NCI-H2196 (cell line): ENCODE measurements around the gene GALC.
A peak's percentile ranks its signal among the peaks of the same experiment; 100 is the strongest.

Source experiments
- DNase-seq: peaks from one replicate; lab custom pipeline; 2025; ENCODE audit not compliant: unreplicated experiment; lab: John Stamatoyannopoulos, UW

Gene GALC

DNA sequence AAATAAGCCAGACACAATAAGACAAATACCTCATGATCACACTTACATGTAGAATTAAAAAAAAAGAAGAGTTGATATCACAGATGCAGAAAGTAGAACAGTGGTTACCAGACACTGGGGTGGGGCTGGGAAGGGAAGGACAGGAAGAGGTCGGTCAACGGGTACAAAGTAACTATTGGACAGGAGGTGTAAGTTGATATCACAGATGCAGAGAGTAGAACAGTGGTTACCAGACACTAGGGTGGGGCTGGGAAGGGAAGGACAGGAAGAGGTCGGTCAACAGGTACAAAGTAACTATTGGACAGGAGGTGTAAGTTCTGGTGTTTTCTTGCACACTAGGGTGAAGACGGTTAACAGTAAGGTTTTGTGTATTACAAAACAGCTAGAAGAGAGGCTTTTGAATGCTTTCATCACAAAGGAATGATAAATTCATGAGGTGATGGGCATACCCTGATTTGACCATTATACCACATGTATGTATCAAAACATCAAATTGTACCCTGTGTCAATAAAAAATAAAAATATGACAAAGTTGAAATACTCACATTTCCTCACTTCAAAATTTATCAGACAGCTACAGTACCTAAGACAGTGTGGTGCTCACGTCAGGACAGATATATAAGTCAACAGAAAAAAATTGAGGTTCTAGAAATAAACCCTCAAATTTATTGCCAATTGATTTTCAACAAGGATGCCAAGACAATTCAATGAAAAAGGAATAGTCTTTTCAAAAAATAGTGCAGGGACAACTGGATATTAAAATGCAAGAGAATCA lies 32.8 kb downstream of the GALC start:
- DNase-seq = no peak

DNA sequence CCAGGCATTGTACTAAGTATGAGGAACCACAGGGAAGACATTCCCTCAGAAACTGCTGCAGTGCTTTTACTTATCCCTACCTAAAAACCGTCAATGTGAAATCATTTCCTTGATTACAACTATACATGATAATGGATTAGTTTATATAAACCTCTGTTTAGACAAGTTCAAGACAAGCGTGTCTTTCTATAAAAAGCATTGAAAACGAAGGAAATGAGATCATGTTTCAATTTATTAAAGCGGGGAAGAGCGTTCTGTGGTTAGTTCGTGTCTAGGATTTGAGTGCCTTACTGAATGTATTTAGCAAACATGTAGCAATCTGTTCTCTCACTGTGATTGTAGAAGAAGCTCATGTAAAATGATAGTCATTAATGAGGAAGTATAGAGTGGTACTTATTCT lies 37.5 kb downstream of the GALC start:
- no peak for DNase-seq

DNA sequence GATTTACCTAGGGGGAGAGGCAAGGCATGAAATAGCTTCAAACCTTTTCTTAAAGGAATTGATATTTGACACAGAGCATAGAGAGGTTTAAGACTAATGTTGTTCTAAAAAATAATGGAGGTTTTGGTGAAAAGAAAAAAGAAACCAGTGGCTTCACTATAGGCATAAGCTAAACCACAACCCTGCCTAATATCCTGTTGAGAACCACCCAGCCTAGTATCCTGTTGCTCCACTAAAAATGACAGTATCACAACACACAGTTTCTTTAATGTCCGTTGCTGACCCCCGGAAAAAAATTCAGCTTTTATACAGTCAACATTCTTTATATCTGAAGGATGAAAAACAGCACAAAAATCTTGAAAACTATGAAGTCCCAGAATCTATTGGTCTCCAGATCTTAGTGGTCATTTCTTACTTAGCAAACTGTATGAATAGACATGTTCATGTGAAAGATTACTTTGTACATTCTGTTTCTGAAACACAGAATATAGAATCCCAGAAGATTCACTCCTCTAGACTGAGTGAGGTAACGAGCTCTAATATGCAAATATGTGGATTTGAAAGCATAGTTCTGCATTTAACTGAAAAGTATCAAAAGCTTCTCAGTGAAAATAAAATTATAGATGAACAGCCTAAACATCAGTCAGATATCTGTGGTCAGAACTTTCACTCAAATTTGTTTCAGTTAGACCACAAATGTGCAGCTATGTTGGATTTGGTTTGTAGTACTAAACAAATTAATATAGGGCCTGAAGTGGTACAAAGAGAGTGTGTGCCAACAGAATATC lies 40.5 kb downstream of the GALC start:
- DNase-seq = no peak

DNA sequence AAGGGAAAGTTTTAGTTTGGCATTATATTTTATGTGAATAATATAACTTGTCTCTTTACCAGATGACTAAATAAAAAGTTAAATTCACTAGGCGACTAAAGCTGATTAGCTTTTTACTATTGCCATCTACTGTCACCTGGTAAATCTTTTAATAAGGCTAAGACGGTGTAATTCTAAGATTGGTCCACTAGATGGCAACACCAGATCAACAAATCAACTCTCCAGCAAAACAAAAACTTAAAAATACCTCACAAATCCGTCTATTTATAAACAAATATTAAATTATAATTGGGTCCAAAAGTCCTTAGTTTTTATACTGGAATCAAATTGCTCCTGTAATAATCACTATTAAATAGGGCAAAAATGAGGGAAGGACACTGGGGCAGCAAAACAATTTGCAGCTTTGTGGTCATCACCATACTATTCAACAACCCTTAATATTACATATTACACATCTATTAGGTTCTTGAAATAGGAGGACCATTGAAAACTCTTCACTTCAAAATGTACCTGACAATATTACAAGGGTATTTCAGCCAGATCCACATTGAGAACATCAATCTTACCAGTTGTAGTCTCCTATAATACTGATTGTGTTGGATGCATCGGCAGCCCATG lies 47.9 kb downstream of the GALC start:
- DNase-seq = peak; percentile 16

DNA sequence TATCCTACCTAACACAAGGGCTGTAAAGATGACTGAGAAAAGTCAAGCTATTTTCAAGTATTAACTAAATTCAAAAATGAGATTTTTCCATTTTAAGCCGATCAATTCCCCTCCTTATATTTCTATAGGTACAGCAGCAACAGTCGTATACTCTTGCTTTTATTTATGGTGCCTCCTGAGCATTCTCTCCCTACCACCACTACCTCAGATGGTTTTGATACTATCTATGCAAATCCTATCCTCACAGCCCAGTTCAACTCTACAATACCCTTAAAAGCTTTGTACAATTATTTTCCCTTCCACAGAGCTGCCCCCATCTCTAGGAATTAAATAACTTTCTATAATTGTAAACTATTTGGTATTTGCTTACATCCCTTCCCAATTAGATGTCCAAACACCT lies 52.1 kb downstream of the GALC start:
- DNase-seq = no peak

DNA sequence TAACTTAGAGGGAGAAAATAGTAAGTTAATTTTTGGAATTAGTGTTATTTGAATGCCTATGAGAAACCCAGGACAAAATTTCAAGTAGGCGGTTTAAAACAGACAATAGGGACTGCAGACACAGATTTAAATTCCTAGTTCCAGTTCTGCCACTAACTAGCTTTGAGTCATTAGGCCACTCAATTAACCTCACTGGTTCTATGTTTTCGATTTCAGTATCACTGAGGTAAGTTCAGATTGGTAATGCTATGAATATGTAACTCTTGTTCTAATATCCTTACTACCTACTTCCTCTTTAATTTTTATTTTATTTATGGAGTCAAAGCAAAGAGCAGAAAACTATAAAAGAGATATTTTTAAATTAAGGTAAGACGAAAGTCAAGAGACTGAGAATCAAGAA lies 52.6 kb downstream of the GALC start:
- no peak for DNase-seq

DNA sequence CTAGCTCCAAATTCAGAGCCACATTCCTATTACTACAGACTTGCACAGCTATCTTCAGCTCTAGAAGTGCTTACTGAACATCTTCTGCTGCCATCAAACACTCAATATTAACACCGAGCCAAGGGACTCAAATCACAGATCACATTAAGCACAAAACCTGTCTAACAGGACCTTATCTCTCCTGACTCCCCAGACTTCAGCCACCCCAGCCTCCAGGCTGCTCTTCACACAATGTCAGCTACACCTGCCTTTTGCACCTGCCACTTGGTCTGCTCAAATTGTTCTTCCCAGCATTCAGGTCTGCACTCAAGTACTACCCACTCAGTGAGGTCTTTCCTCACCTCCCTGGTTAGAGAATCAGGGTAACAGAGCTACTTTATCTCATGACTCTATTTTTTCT lies 57.1 kb downstream of the GALC start:
- DNase-seq = peak; percentile 18

DNA sequence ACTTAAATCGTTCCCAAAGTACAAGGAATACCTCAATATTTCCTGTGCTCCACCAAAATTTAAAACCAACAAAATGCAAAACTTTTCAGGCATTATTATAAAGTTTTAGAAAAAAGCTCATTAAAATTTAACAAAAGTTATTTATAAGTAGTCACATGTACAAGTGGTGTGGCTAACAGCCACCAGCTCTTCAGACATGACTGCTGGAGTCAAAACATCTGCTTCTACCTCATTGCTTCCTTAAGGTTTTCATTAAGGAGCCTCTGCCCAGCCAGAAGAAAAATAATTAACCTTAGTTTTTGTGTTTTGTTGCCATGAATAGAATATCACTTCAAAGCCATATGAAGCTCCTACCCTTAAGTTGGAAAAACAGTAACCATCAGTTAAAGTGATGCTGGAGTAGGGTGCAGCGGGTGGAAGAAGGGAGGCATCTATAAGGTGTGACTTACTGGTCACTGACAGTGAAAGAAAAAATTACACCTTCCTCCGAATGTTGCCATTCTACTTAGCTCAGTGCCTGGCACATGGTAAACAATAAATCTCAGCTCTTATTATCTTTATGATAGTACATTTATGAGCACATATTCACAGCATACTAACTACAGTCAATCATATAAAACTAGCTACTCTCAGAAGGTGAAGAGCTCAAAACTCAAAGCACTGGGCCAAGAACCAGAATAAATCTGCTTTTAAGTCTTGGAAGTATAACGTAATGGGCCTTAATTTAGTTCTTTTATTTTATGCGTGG lies 57.7 kb downstream of the GALC start:
- no peak for DNase-seq

DNA sequence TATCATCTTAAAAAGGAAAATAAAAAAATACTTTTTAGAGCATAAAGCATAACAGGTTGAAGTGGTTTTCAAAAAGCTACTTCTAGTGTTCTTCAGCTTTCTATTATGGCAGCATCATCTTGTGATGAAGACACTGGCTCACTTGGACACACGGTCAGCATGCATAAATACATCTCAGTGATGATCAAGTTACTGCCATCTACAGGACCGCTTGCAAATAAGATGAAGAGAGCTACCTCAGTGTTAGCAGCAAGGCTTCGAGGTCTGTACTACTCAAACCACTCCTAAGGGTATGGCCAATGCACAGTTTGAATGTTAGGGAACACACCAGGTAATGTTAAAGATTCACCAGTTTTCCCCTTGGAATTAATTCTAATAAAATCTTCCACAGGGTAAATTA lies 58.8 kb downstream of the GALC start:
- DNase-seq = no peak

DNA sequence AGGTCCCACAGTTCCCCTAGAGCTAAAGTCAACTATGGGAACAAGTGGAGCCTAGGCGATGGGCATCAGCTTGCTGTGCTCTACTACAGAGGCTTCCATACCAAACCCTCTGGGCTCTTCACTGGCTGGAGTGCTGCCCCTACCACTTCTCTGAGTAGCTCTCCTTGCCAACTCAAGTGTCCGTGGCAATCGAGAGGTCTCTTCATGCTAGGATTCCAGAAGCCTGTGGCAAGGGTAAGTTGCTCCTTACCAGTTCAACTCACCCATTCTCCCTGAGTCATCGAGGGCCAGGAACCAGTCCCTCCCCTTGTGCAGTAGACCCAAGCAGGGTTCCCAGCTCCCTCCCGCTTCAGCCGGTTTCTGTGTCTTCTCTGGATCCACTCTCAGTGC lies 76.1 kb downstream of the GALC start:
- DNase-seq = no peak

DNA sequence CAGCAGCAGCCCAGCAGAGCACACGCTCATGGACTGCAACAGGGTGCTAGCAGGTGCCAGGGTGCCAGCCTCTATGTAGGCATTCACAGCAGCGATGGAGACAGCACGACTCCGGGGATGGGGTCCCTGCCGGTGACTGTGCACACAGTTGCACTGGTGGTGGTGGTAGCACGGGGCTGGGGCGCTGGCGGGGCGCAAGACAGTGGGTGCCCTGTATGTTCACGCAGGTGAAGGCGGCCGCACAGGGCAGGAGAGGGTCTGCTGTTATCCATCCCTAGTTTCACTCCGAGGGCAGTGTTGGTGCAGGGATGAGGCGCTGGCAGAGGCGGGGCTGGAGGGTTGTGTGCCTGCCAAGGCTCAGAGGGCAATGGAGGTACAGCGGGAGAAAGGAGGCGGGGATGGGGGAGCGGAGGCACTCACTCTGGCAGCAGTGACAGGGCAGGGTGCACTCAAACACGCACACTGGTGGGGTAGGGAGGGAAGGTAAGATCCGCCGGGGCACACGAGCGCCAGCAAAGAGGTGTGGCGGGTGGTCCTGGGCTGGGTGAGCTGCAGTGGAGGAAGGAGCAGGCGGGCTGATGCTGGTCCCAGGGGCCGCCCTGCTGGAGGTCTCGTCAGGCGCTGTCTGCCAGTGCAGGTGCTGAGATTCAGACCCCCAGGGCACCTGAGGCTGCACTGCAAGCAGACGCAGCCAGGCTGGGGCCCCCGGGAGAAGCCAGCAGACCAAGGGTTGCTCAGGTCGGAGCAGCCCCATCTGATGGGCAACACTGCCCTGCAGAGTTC lies 76.7 kb downstream of the GALC start:
- DNase-seq = no peak

DNA sequence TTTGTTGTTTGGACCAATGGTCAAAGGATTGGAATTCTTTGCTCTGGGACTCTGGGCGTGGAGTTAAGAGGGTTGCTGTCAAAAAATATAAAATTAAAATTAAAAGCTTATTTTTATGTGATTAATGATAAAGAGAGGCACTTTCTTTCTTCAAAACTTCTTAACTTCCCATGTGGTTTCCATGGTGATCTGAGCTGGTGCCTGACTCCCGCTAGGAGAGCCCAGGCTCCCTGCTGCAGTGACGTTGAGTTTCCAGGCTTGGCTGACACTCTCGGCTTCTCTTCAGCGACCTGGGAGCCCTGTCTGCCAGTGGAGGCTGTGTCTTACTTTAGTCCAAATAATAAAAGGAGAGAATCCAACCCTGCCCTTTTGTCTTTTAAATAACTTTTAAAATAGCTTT lies 84.4 kb downstream of the GALC start:
- DNase-seq = no peak

DNA sequence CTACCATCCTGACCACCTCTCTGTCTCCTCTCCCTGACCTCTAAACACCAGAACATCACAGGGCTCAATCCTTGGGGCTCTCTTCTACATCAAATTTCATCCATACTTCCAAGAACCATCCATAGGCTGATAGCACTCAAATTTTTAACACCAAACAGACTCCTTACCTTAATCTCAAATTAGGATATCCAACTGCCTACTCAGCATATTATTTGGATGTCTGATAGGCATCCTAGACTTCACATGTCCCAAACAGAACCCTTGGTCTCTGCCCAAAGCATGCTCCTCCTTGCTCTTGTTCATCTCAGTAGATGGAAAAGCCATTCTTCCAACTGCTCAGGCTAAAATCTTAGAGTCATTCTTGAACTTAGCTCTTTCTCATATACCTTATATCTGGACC lies 91.3 kb downstream of the GALC start:
- DNase-seq = no peak

DNA sequence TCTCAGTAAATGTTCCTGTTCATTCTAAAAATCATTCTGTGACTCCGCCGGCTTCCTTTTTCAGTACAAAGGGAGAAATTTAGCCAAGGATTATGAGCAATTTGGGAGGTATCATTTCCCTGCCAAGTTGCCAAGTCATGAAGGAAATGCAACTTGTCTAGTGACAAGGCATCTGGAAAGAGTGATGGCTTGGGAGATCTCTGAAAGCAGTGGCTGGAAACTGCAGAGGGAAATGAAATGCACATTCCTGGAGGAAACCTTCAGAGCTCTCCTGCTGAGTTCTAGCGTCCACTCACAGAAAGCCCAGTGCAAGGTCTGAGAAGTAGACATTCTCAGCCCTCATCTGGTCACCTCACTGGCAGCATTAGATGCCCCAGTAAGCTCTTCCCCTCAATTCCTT lies 91.7 kb downstream of the GALC start:
- DNase-seq = no peak

DNA sequence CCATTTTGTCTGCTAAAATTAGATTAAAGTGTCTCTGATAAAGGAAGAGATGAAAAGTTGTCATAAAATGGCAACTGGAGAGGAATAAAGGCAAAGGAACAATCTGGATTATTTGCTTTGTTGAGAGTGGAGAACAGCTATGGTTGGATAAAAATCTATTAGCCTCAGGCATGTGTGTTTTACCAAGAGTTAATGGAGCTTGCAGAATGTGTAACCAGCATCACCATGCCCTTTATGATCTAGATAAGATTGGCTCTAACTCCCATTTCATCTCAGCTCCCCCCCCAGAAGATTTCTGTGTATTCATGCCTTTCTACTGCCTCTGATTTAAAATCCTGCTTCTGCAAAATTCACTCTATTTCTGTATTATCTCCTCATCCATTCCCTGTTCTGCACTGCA lies 93.8 kb downstream of the GALC start:
- no peak for DNase-seq

DNA sequence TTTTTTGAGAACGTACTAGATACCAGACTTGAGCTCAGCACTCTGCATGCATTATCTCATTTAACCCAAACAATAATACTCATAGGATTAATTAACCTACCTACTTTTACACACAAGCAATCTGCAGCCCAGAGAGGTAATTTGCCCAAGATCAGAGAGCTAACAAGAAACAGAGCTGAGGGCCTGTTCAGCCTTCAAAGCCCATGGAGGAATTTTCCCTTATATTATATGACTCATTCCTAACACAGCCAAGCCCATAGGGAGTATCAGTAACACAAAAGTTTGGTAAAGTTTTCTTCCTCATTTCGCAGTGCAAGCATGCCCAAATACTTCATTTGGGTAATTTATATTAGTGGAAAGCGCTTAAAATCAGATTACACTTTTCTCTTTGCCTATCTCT lies 94.7 kb downstream of the GALC start:
- DNase-seq = no peak

DNA sequence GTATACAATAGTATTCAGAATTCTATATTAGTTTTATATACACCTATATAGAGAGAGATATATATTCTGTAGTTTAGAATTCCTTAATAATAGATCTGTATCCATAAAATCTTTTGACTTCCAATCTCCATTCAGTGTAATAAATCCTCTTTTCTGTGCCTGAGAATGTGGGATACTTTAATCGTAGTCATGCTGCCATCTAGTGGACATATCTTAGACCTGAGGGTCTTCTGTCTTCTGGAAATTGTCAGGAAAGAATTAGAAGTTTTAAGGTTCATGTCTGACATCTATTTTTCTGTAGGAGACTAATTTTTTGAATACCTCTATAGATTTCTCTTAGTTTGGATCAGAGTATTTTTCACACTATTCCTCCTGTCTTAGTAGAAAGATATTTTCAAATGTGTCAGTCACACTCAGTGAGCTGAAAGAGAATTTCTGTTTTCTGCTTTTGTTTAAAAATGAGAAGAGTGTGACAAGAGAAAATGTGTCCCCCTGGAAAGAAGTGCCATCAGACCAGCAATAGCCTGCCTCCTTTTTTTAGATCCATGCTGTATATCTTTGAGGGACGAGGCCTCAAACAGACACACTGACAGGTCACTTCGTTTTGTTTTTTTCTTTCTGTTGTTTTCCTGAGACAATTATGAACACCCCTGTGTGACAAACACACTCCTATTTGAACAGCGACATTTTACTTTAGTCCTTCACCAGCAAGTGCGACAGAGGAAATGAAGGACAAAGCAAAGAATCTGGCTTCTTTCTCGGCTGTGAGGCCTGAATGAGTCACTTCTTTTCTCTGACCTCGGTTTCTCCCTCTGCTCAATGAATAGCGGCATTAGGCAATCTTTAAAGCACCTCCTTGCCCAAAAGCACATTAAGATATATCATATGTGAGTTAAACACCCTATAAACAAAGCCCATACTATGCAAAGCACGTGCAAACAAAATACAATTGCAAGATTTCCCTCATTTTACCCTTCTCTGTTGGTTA lies 96.3 kb downstream of the GALC start:
- peak; percentile 11 for DNase-seq

DNA sequence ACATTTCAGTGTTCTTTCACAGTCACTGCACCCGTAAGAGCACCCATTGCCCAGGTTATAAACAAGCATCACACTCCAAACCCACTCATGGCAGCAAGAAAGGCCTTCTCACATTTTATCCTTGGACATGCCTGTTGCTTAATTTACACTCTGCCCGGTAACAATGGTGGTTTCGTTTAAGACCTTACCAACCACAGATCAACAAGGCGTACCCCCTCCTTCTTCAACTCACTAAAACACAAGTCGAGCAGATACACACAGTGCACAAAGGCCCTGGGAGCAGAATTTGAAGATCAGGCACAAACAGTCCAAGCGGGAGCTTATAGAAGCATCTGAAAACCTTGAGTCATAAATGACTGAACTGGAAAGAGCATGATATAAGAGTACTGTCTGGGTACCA lies 98.1 kb downstream of the GALC start:
- DNase-seq = no peak

DNA sequence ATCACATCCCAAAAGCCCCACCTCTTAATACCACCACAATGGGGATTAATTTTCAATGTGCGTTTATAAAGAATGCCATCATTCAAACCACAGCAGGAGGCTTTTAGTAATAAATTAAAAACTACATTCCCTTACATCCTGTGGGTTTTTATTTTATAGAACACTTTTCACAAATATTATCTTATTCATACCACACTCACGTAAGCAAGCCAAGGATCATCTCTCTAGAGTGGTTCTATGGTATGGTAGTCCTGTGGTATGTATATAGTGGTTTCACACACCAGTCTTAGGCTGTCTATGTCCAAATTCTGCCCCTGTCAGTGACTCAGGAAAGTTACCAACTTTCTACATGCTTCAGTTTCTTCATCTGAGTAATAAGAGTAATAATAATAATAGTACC lies 100.2 kb downstream of the GALC start:
- no peak for DNase-seq
